HepG2 (cell line): ENCODE results near the gene SND1.

Experiments used
- MAFK ChIP-seq, 2 experiments: IDR thresholded peaks in 1 of 2; conservative IDR thresholded peaks in 1 of 2; 2 replicates each; pipeline ENCODE4 v1.6.1; 2011; ENCODE audit warnings: improper control_type of control experiment in 2 of 2, low read length in 2 of 2
- POLR2A ChIP-seq, 2 experiments: IDR thresholded peaks; 2 replicates each; pipeline ENCODE4 v1.6.1; 2011; ENCODE audit warnings: low read depth in 2 of 2, low read length in 2 of 2, mild to moderate bottlenecking in 1 of 2, moderate library complexity in 1 of 2; ENCODE audit not compliant: insufficient read depth in 1 of 2
- ZNF34 ChIP-seq: sonication (generic); formaldehyde crosslinking; IDR thresholded peaks from 2 replicates; pipeline ENCODE4 v1.4.0; 2020; ENCODE audit warnings: mild to moderate bottlenecking, missing genetic modification reagents, borderline replicate concordance

DNA sequence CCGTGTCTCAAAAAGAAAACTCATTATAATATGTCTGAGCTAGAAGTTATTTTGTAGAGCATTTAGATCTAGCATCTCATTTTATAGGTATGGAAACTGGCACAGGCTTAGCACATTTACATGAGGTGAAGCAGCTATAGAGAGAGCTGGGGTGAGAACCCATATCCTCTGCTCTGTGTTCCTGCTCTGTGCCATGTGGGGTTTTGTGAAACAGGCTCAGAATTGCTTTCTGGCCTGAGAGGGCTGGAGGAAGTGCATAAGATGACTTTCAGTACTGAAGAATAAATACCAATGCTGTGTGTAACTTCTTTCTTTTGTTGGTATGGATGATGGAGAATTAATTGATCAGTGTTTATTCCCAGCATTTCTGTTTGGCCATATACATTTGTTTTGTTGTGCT lies 220.1 kb downstream of the SND1 start:
- TF ChIP-seq ZNF34 (CRISPR knock-in tag), result no peak
- TF ChIP-seq POLR2A (IDR thresholded peaks at IDR 0.05; ENCODE audit: insufficient read depth in 1 of 2, low read depth in 2 of 2, low read length in 2 of 2), result no peak
- no peak for TF ChIP-seq MAFK (conservative IDR thresholded peaks at IDR 0.05 in 1 of 2, IDR thresholded peaks at IDR 0.05 in 1 of 2; ENCODE audit: low read length in 2 of 2)
